SH-SY5Y (cell line): ENCODE measurements around the gene GNAL.

ENCODE experiments used
- GATA2 ChIP-seq: IDR thresholded peaks from 2 replicates; pipeline ENCODE4 v1.6.1; 2011; ENCODE audit warnings: mild to moderate bottlenecking, low read depth, low read length
- GATA3 ChIP-seq: IDR thresholded peaks from 2 replicates; pipeline ENCODE4 v1.6.1; 2011; ENCODE audit warnings: low read depth, mild to moderate bottlenecking, low read length, moderate library complexity

DNA sequence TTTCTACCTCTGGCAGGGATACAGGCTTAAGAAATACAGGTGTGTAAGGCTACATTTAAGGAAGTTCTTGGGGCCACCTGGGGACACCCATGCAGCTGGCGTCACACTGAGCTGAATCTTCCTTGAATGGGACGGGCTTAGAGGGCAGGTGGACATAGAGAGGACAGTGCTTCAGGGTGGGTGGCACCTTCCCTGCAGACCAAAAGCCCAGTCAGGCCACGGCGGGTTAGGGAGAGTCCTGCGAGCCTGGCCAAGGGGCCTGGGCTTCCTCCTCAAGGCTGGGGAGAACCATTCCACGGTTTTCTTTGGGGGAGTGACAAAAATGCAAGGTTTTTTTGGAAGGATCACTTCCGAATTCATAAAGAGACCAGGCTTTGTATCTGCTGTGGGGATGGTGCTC is 73.4 kb downstream of the GNAL start:
- no peak for TF ChIP-seq GATA3
- TF ChIP-seq GATA2, result no peak
